ENCODE measurements around the gene CRIM1. TPM values are rescaled to one million over a fixed set of nuclear protein-coding genes. Genes with fewer than 3 reads are reported as not detected.

Gene CRIM1
- total and polyA plus RNA-seq, 2 of the 8 experiments (the other 6 are each of a cell fraction or from before 2014, with no cell fraction given), result 9.4 to 28.4 TPM

DNA sequence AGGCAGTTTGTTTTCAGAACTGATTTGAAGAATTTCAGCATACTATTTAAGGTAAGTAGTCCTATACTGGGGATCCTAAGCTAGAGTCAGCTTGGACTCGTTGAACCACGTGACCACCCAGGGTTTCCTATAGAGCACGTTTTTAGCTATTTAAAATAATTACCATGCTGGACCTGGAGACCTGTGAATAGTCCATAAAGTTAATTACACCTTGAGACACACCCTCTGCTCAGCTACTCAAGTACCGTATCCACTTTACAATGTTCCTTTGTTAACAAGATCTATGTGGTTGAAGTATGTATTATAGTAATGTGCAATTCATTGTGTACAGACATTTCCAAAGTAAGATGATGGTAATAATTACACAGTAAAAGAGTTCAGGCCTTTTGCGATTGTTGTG lies 67.6 kb downstream of the CRIM1 start:
- Histone ChIP-seq H4K20me1 (replicated peaks in 1 of 2; ENCODE audit: control insufficient read depth in 1 of 2, insufficient read depth in 2 of 2, low read length in 2 of 2) (peaks cover 2 to 4% of the 10 kb centered on the region in 2 experiments), H2BK20ac (ENCODE audit: low read length) (no peak overlapping the region), H2BK12ac (ENCODE audit: low read depth, low read length) (no peak overlapping the region), H2BK120ac (replicated peaks; ENCODE audit: low read depth, low read length) (no peak overlapping the region), H3K4ac (replicated peaks; ENCODE audit: insufficient read length, low read depth, low read length) (no peak overlapping the region), H3K27ac (ENCODE audit: low read depth, low read length) (no peak overlapping the region), H2BK5ac (ENCODE audit: low read depth, low read length) (no peak overlapping the region), H3K18ac (ENCODE audit: extremely low read depth, low read length) (no peak overlapping the region), H3K56ac (replicated peaks; ENCODE audit: insufficient read length, low read depth, low read length) (no peak overlapping the region), H3K79me1 (ENCODE audit: low read depth, low read length) (peaks cover 6% of the 10 kb centered on the region), H3K23me2 (ENCODE audit: low read depth, low read length) (no peaks in the 10 kb centered on the region; the same call in 1 of the 2 replicates), H3K4me3 (ENCODE audit: extremely low read depth in 1 of 4, insufficient read depth in 2 of 4, low read depth in 3 of 4, low read length in 4 of 4) (no peak overlapping the region), H3K27me3 (replicated peaks in 1 of 4; ENCODE audit: control insufficient read depth in 3 of 4, extremely low read depth in 1 of 4, insufficient read depth in 3 of 4, low read length in 3 of 4) (no peaks in the 10 kb centered on the region), H3K36me3 (ENCODE audit: control insufficient read depth in 2 of 4, insufficient read depth in 4 of 4, low read length in 3 of 4) (no peaks in the 10 kb centered on the region; a peak in 2 of 8 replicates), H4K91ac (replicated peaks; ENCODE audit: insufficient read length, low read length) (no peak overlapping the region), H3K79me2 (ENCODE audit: control insufficient read depth in 1 of 2, insufficient read depth in 2 of 2, low read length in 2 of 2) (peaks cover 3 to 93% of the 10 kb centered on the region in 2 experiments; a peak in 3 of 4 replicates), H2BK15ac (ENCODE audit: low read length) (no peak overlapping the region), H3K23ac (ENCODE audit: insufficient read length) (no peak overlapping the region), H4K5ac (ENCODE audit: insufficient read length, low read depth, low read length) (no peak overlapping the region), H3K4me1 (replicated peaks in 1 of 4; ENCODE audit: control insufficient read depth in 3 of 4, insufficient read depth in 4 of 4, low read length in 3 of 4) (peaks cover 2 to 24% (median 12%) of the 10 kb centered on the region in 4 experiments), H3K4me2 (ENCODE audit: insufficient read depth in 1 of 2, low read depth in 2 of 2, low read length in 2 of 2) (no peak overlapping the region), H2AFZ (ENCODE audit: low read length) (no peak overlapping the region), H2AK5ac (ENCODE audit: low read depth, low read length) (no peak overlapping the region), H3K9me3 (ENCODE audit: insufficient read depth in 2 of 2, low read depth in 1 of 2, low read length in 1 of 2) (no peaks in the 10 kb centered on the region), H3K14ac (ENCODE audit: insufficient read length) (no peak overlapping the region), H4K8ac (ENCODE audit: extremely low read depth, insufficient read depth, low read length) (no peak overlapping the region), H3K9ac (replicated peaks in 1 of 4; ENCODE audit: extremely low read depth in 1 of 4, low read depth in 3 of 4, low read length in 3 of 4) (no peak overlapping the region)
- ChIA-PET POLR2A (ENCODE audit: partially characterized antibody) (interaction anchor here (1.9 kb wide), 1 partner anchor 14 kb away, joined by 5 read pairs; no protein-coding TSS in a partner anchor), CTCF (ENCODE audit: partially characterized antibody) (interaction anchor here (0.7 to 1.8 kb wide), 9 partner anchors 8 to 605 kb away, joined by 3 to 9 read pairs (median 4); no protein-coding TSS in a partner anchor)
- FAIRE-seq, result no peak
- WGBS, 2 experiments (ENCODE audit: extremely low coverage in 1 of 2, insufficient coverage in 1 of 2, insufficient read length in 1 of 2, insufficient replicate concordance in 2 of 2, low coverage in 1 of 2, low lambda C conversion rate in 2 of 2, missing lambda C conversion rate in 1 of 2), result 87% methylated on average over 5 of the region's 5 CpGs; no CpG with 5 or more reads in 1 of the 2 experiments
- DNase-seq (ENCODE audit: low read depth in 1 of 2, low spot score in 2 of 2), result no peak
- no peak for TF ChIP-seq SAP30 (IDR thresholded peaks at IDR 0.05; ENCODE audit: insufficient read depth, insufficient replicate concordance, low read length)
- TF ChIP-seq CHD1 (IDR thresholded peaks at IDR 0.05; ENCODE audit: low read depth, low read length), result no peak
- TF ChIP-seq CTBP2 (IDR thresholded peaks at IDR 0.05; ENCODE audit: borderline replicate concordance, insufficient read depth, insufficient read length, low read length), result no peak
- no peak for TF ChIP-seq EP300 (IDR thresholded peaks at IDR 0.05; ENCODE audit: borderline replicate concordance in 1 of 2, low read depth in 2 of 2, low read length in 2 of 2)
- no peak for TF ChIP-seq RAD21 (IDR thresholded peaks at IDR 0.05 in 1 of 2, conservative IDR thresholded peaks at IDR 0.05 in 1 of 2; ENCODE audit: low read depth in 2 of 2, low read length in 2 of 2)
